HG03064 (cell line): ENCODE measurements around the gene CYP2B6.
"Not testable (repeated sequence)": the region's sequence is repeated elsewhere in the genome, so short reads cannot be mapped to it uniquely, and the experiment has no call there.

Experiments used
- ATAC-seq: cut with Tn5 transposase; IDR thresholded peaks from one replicate; pipeline ENCODE4 v1.9.1; 2021; ENCODE audit warnings: low read depth; ENCODE audit not compliant: unreplicated experiment

CYP2B6 gene

GRCh38 chr19:40979759-40980158, 11.3 kb upstream of the CYP2B6 start:
- ATAC-seq = not testable (repeated sequence)

GRCh38 chr19:40980743-40981442, 10.2 kb upstream of the CYP2B6 start:
- ATAC-seq = not testable (repeated sequence)

GRCh38 chr19:40981591-40981990, 9.5 kb upstream of the CYP2B6 start:
- no peak for ATAC-seq

- no peak for ATAC-seq
Observed at GRCh38 chr19:40982594-40983101, 8.4 kb upstream of the CYP2B6 start.

GRCh38 chr19:40989453-40989852, 1.6 kb upstream of the CYP2B6 start:
- ATAC-seq = no peak

- no peak for ATAC-seq
Observed at GRCh38 chr19:40995355-40995754, 4.3 kb downstream of the CYP2B6 start.

GRCh38 chr19:40999018-40999417, 7.9 kb downstream of the CYP2B6 start:
- not testable (repeated sequence) for ATAC-seq

GRCh38 chr19:41000310-41000737, 9.2 kb downstream of the CYP2B6 start:
- no peak for ATAC-seq

GRCh38 chr19:41001243-41001971, 10.3 kb downstream of the CYP2B6 start:
- no peak for ATAC-seq

- not testable (repeated sequence) for ATAC-seq
Observed at GRCh38 chr19:41003656-41004055, 12.6 kb downstream of the CYP2B6 start.

- ATAC-seq = no peak
Observed at GRCh38 chr19:41009700-41010235, 18.7 kb downstream of the CYP2B6 start.

GRCh38 chr19:41013359-41013758, 22.3 kb downstream of the CYP2B6 start:
- no peak for ATAC-seq

- no peak for ATAC-seq
Observed at GRCh38 chr19:41014643-41015042, 23.6 kb downstream of the CYP2B6 start.

- no peak for ATAC-seq
Observed at GRCh38 chr19:41016488-41017071, 25.5 kb downstream of the CYP2B6 start.

- ATAC-seq = no peak
Observed at GRCh38 chr19:41018736-41019290, 27.7 kb downstream of the CYP2B6 start.

- no peak for ATAC-seq
Observed at GRCh38 chr19:41019346-41019745, 28.3 kb downstream of the CYP2B6 start.

- no peak for ATAC-seq
Observed at GRCh38 chr19:41023193-41023592, 32.1 kb downstream of the CYP2B6 start.

- ATAC-seq = no peak
Observed at GRCh38 chr19:41025411-41025810, 34.3 kb downstream of the CYP2B6 start.

GRCh38 chr19:41025871-41026270, 34.8 kb downstream of the CYP2B6 start:
- ATAC-seq = no peak

- no peak for ATAC-seq
Observed at GRCh38 chr19:41027273-41027967, 36.3 kb downstream of the CYP2B6 start.
